HepG2 (cell line): Measurements from ENCODE around the gene HBS1L. TPM values are rescaled to one million over a fixed set of nuclear protein-coding genes. Genes with fewer than 3 reads are reported as not detected.

Experiments used
- ATAC-seq: fragments of 200-7000 bp; cut with Tn5 transposase; 3 replicates; pipeline ENCODE4 v1.9.1; 2020; ENCODE audit warnings: mild to moderate bottlenecking, moderate library complexity
- BruUV-seq: library from RNA; stranded (reverse); fragments of 400-500 nt; replicated peaks from 2 replicates; lab custom pipeline; 2021; lab: Mats Ljungman, UMichigan
- CTCF ChIA-PET: fragments of 300-600 bp; formaldehyde crosslinking; extraction: SDS; loops from one replicate; lab custom pipeline; 2021; ENCODE audit warnings: low total read pairs, inconsistent platforms, low intra/inter-chr PET ratio; lab: Yijun Ruan, JAX
- POLR2A ChIA-PET: fragments of 350-600 bp; sonication (Branson Sonifier 250); formaldehyde crosslinking; loops from one replicate; lab custom pipeline; 2020; ENCODE audit warnings: antibody characterized with exemption, inconsistent platforms; lab: Yijun Ruan, JAX
- DNase-seq: peaks from one replicate; pipeline ENCODE4 v3.0.0-alpha.2; 2015; ENCODE audit warnings: low spot score
- FAIRE-seq: peaks from 3 replicates; lab custom pipeline; 2011; peaks lifted over from hg19 to GRCh38; lab: Jason Lieb, UNC
- H2AFZ ChIP-seq: one replicate; pipeline ENCODE4 v1.6.1; 2011; ENCODE audit warnings: low read length, inconsistent platforms
- H3K27ac ChIP-seq: fragments of 300-600 bp; 3 replicates; pipeline ENCODE4 v1.8.0; 2011; ENCODE audit warnings: mixed run types, mild to moderate bottlenecking, mixed read lengths, low read length, inconsistent platforms; ENCODE audit not compliant: insufficient read depth; ENCODE audit errors: extremely low read length
- H3K27me3 ChIP-seq, 2 experiments: fragments of 200-600 bp in 1 of 2; 2 replicates in 1 of 2; 3 replicates in 1 of 2; pipeline versions ENCODE4 v1.6.0 to v1.8.0; 2011; ENCODE audit warnings: low read length in 2 of 2, mild to moderate bottlenecking in 2 of 2, moderate library complexity in 2 of 2, inconsistent platforms in 1 of 2; ENCODE audit not compliant: insufficient read depth in 2 of 2, control insufficient read depth in 1 of 2
- H3K36me3 ChIP-seq, 2 experiments: fragments of 200-600 bp in 1 of 2; replicated peaks in 1 of 2; 2 replicates in 1 of 2; 3 replicates in 1 of 2; pipeline versions ENCODE4 v1.5.1 to v1.8.0; 2011; ENCODE audit warnings: low read length in 2 of 2, inconsistent platforms in 1 of 2; ENCODE audit not compliant: insufficient read depth in 2 of 2, control insufficient read depth in 1 of 2
- H3K4me1 ChIP-seq: 2 replicates; pipeline ENCODE4 v1.5.1; 2012; ENCODE audit warnings: low read length, inconsistent platforms; ENCODE audit not compliant: insufficient read depth
- H3K4me2 ChIP-seq: 2 replicates; pipeline ENCODE4 v1.6.0; 2011; ENCODE audit warnings: low read depth, low read length, inconsistent platforms
- H3K4me3 ChIP-seq, 3 experiments: fragments of 200-600 bp in 1 of 3; sonication (generic), shearing (Covaris generic) in 1 of 3; replicated peaks in 1 of 3; 2 replicates each; pipeline ENCODE4 v1.5.1; 2011 to 2016; ENCODE audit warnings: low read length in 3 of 3, inconsistent platforms in 2 of 3, low read depth in 2 of 3, mild to moderate bottlenecking in 2 of 3, control low read depth in 1 of 3, mixed read lengths in 1 of 3; ENCODE audit not compliant: insufficient read depth in 1 of 3
- H3K79me2 ChIP-seq: one replicate; pipeline ENCODE4 v1.6.1; 2011; ENCODE audit warnings: low read length, inconsistent platforms; ENCODE audit not compliant: insufficient read depth
- H3K9ac ChIP-seq: 2 replicates; pipeline ENCODE4 v1.6.0; 2011; ENCODE audit warnings: mild to moderate bottlenecking, low read depth, low read length, inconsistent platforms; ENCODE audit not compliant: insufficient read depth
- H3K9me3 ChIP-seq: 2 replicates; pipeline ENCODE4 v1.5.1; 2012; ENCODE audit warnings: mild to moderate bottlenecking, low read length
- H4K20me1 ChIP-seq: 2 replicates; pipeline ENCODE4 v1.6.0; 2011; ENCODE audit warnings: inconsistent platforms, mild to moderate bottlenecking, low read length, moderate library complexity; ENCODE audit not compliant: insufficient read depth
- ATF7 ChIP-seq, 2 experiments: fragments of 450-650 bp in 1 of 2; sonication (generic) in 1 of 2; formaldehyde crosslinking in 1 of 2; IDR thresholded peaks; 2 replicates each; pipeline versions ENCODE4 v1.4.0 to v1.6.1; 2016 to 2020; ENCODE audit warnings: antibody characterized with exemption in 1 of 2, mild to moderate bottlenecking in 1 of 2, missing genetic modification reagents in 1 of 2
- HOXA5 ChIP-seq: sonication (generic); formaldehyde crosslinking; IDR thresholded peaks from 2 replicates; pipeline ENCODE4 v1.4.0; 2020; ENCODE audit warnings: missing genetic modification reagents
- KLF6 ChIP-seq: IDR thresholded peaks from 2 replicates; pipeline ENCODE4 v1.8.0; 2016; ENCODE audit warnings: missing biosample characterization, missing genetic modification reagents
- NCOA5 ChIP-seq: sonication (generic); formaldehyde crosslinking; IDR thresholded peaks from 2 replicates; pipeline ENCODE4 v1.4.0; 2020; ENCODE audit warnings: missing genetic modification reagents
- RARA ChIP-seq: IDR thresholded peaks from 2 replicates; pipeline ENCODE4 v1.6.1; 2016; ENCODE audit warnings: missing genetic modification reagents, missing compliant biosample characterization
- REXO4 ChIP-seq: sonication (generic); formaldehyde crosslinking; IDR thresholded peaks from 2 replicates; pipeline ENCODE4 v1.8.0; 2022; ENCODE audit warnings: missing genetic modification reagents, mild to moderate bottlenecking, borderline replicate concordance
- TBX2 ChIP-seq: sonication (generic); formaldehyde crosslinking; IDR thresholded peaks from 2 replicates; pipeline ENCODE4 v1.5.0; 2020; ENCODE audit warnings: missing genetic modification reagents, mild to moderate bottlenecking, borderline replicate concordance
- ZNF446 ChIP-seq: sonication (generic); formaldehyde crosslinking; IDR thresholded peaks from 2 replicates; pipeline ENCODE4 v1.5.0; 2020; ENCODE audit warnings: mild to moderate bottlenecking, missing genetic modification reagents
- ZNF776 ChIP-seq: sonication (generic); formaldehyde crosslinking; IDR thresholded peaks from 2 replicates; pipeline ENCODE4 v1.4.0; 2020; ENCODE audit warnings: mild to moderate bottlenecking, missing genetic modification reagents
- ZNF790 ChIP-seq: sonication (generic); formaldehyde crosslinking; IDR thresholded peaks from 2 replicates; pipeline ENCODE4 v1.8.0; 2022; ENCODE audit warnings: missing genetic modification reagents, mild to moderate bottlenecking, borderline replicate concordance
- ZNF841 ChIP-seq: sonication (generic); formaldehyde crosslinking; IDR thresholded peaks from 2 replicates; pipeline ENCODE4 v1.8.1; 2023; ENCODE audit warnings: missing genetic modification reagents, borderline replicate concordance
- WGBS: methylation state at CpG from one replicate; pipeline ENCODE4 v1.1.6; 2017; ENCODE audit warnings: low lambda C conversion rate; 5-methylcytosine and 5-hydroxymethylcytosine counted together
- in situ Hi-C: cut with HindIII; loops from 2 replicates; pipeline ENCODE4 v1.10.0; 2017; ENCODE audit warnings: low pct_unique_long_range_greater_than_20kb; ENCODE audit not compliant: extremely low pct_ligation_motif_present
- intact Hi-C: fragments of 100-400 bp; cut with micrococcal nuclease; formaldehyde crosslinking; loops from one replicate; pipeline ENCODE4 v1.10.0; 2022; ENCODE audit not compliant: unreplicated experiment
- polyA plus RNA-seq, 8 experiments: library from polyadenylated mRNA; depleted of rRNA in 3 of 8; stranded (reverse) in 7 of 8; unstranded in 1 of 8; fragments of >200 nt; fragmentation: Illumina TruSeq in 4 of 8; extraction: Trizol in 4 of 8; gene quantifications; 2 replicates each; pipeline versions ENCODE4 v1.2.1 to v1.2.3, GENCODE V29; 2011 to 2016; ENCODE audit warnings: low read depth in 4 of 8, missing spikeins in 1 of 8, mixed read lengths in 1 of 8; ENCODE audit not compliant: insufficient read depth in 1 of 8
- total RNA-seq, 5 experiments: library from RNA; depleted of rRNA; stranded (reverse); fragments of >200 nt; fragmentation: Illumina TruSeq; extraction: Trizol; gene quantifications; 2 replicates each; pipeline ENCODE4 v1.2.3, GENCODE V29; 2016; ENCODE audit warnings: low read depth in 1 of 5
- TF ChIP-seq, protein P1 (sequence below): sonication (generic); formaldehyde crosslinking; IDR thresholded peaks from 2 replicates; pipeline ENCODE4 v1.8.1; 2023; ENCODE audit warnings: mild to moderate bottlenecking, moderate library complexity, missing genetic modification reagents
- TF ChIP-seq, protein P2 (sequence below): sonication (generic); formaldehyde crosslinking; IDR thresholded peaks from 2 replicates; pipeline ENCODE4 v1.4.0; 2020; ENCODE audit warnings: missing genetic modification reagents, borderline replicate concordance
- TF ChIP-seq, protein P3 (sequence below): sonication (generic); formaldehyde crosslinking; IDR thresholded peaks from 2 replicates; pipeline ENCODE4 v1.4.0; 2020; ENCODE audit warnings: mild to moderate bottlenecking, missing genetic modification reagents, borderline replicate concordance
- TF ChIP-seq, protein P4 (sequence below): sonication (generic); formaldehyde crosslinking; IDR thresholded peaks from 2 replicates; pipeline ENCODE4 v1.8.1; 2023; ENCODE audit warnings: missing genetic modification reagents, inconsistent platforms, borderline replicate concordance
- TF ChIP-seq, protein P5 (sequence below): IDR thresholded peaks from 2 replicates; pipeline ENCODE4 v1.6.1; 2016; ENCODE audit warnings: missing biosample characterization, missing genetic modification reagents, low read depth

Gene HBS1L
- total and polyA plus RNA-seq, 2 of the 13 experiments (the other 11 are each of a cell fraction or from before 2014, with no cell fraction given) = 44.1 to 138 TPM

DNA sequence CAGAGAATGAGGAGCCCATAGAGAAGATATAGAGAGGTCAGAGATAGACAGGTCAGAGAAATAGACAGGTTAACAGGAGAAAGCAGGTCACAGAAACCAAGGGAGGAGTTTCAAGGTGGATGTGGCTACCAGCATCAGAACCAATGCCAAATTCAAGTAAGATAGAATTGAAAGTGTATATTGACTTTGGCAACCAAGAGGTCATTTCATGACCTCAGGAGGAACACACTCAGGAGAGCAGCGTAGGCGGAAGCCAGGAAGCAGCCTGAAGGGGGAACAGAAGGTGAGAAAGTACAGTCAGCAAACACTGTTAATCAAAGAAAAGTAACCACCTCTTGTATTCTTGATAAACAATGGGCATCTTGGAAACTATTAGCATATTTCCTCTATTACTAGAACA is 70.8 kb downstream of the HBS1L start (continued):
- TF ChIP-seq, protein P1, sequence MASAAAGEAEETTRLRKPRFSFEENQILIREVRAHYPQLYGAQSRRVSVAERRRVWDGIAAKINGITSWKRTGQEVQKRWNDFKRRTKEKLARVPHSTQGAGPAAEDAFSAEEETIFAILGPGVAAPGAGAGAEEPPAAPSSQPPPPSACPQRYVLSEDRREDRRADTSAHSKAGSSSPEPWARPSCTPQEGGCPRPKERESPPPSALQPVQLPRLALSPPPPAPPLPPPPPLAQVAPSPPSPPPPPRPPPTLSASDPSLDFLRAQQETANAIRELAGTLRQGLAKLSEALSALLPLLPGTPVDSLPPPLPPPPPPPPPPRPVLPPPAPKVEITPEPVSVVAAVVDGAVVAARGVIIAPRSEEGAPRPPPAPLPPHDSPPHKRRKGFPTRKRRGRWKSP = no peak
- no peak for TF ChIP-seq ZNF790 (CRISPR knock-in tag)

DNA sequence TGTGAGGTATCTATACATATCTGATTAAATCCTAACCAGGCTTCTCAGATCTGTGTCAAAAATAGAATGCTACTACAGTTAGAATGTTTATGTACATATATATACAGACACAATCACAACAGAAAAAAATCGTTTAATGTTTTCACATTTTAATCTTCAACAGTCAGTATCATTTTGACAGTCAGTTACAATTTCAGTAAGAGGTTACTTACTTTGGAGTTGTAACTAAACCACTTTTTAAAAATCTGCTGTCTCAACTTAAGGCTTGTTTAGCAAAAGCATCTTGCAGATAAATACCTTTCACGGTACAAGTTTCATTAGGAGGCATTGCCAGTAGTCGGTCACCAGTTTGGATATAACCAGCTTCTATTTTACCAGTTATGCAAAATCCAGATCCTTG is 72.5 kb downstream of the HBS1L start:
- H3K9ac ChIP-seq = no peak overlapping the region
- no peaks in the 10 kb centered on the region for H3K9me3 ChIP-seq
- in situ Hi-C loops (no loop called here), intact Hi-C loops (no loop called here)
- H3K79me2 ChIP-seq = no peaks in the 10 kb centered on the region
- 86% methylated on average over 3 of the region's 3 CpGs for WGBS
- peaks cover 7 to 41% of the 10 kb centered on the region in 2 experiments; a peak in 4 of 5 replicates for H3K36me3 ChIP-seq
- no peak overlapping the region for H3K4me2 ChIP-seq
- no peaks in the 10 kb centered on the region for H3K4me1 ChIP-seq
- H3K27me3 ChIP-seq = no peaks in the 10 kb centered on the region
- DNase-seq (no peak), ATAC-seq (no peak), FAIRE-seq (no peak)
- CTCF ChIA-PET = no interaction called here
- no peak overlapping the region for H3K27ac ChIP-seq
- H2AFZ ChIP-seq = no peak overlapping the region
- no peak overlapping the region for H3K4me3 ChIP-seq
- POLR2A ChIA-PET = no interaction called here
- H4K20me1 ChIP-seq = no peaks in the 10 kb centered on the region
- no TSS peak for BruUV-seq
- TF ChIP-seq ATF7 (IDR thresholded peaks at IDR 0.05) = no peak
- no peak for TF ChIP-seq ATF7 (CRISPR knock-in tag; IDR thresholded peaks at IDR 0.05)
- TF ChIP-seq, protein P2, sequence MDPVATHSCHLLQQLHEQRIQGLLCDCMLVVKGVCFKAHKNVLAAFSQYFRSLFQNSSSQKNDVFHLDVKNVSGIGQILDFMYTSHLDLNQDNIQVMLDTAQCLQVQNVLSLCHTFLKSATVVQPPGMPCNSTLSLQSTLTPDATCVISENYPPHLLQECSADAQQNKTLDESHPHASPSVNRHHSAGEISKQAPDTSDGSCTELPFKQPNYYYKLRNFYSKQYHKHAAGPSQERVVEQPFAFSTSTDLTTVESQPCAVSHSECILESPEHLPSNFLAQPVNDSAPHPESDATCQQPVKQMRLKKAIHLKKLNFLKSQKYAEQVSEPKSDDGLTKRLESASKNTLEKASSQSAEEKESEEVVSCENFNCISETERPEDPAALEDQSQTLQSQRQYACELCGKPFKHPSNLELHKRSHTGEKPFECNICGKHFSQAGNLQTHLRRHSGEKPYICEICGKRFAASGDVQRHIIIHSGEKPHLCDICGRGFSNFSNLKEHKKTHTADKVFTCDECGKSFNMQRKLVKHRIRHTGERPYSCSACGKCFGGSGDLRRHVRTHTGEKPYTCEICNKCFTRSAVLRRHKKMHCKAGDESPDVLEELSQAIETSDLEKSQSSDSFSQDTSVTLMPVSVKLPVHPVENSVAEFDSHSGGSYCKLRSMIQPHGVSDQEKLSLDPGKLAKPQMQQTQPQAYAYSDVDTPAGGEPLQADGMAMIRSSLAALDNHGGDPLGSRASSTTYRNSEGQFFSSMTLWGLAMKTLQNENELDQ (CRISPR knock-in tag) = no peak
- TF ChIP-seq REXO4 (CRISPR knock-in tag) = no peak
- no peak for TF ChIP-seq ZNF776
- TF ChIP-seq, protein P3, sequence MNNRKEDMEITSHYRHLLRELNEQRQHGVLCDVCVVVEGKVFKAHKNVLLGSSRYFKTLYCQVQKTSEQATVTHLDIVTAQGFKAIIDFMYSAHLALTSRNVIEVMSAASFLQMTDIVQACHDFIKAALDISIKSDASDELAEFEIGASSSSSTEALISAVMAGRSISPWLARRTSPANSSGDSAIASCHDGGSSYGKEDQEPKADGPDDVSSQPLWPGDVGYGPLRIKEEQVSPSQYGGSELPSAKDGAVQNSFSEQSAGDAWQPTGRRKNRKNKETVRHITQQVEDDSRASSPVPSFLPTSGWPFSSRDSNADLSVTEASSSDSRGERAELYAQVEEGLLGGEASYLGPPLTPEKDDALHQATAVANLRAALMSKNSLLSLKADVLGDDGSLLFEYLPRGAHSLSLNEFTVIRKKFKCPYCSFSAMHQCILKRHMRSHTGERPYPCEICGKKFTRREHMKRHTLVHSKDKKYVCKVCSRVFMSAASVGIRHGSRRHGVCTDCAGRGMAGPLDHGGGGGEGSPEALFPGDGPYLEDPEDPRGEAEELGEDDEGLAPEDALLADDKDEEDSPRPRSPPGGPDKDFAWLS = no peak
- TF ChIP-seq ZNF841 = no peak
- TF ChIP-seq KLF6 = no peak
- TF ChIP-seq ZNF446 (CRISPR knock-in tag) = no peak
- TF ChIP-seq RARA (CRISPR knock-in tag) = no peak
- no peak for TF ChIP-seq TBX2 (CRISPR knock-in tag)
- TF ChIP-seq HOXA5 (CRISPR knock-in tag) = no peak
- TF ChIP-seq, protein P4, sequence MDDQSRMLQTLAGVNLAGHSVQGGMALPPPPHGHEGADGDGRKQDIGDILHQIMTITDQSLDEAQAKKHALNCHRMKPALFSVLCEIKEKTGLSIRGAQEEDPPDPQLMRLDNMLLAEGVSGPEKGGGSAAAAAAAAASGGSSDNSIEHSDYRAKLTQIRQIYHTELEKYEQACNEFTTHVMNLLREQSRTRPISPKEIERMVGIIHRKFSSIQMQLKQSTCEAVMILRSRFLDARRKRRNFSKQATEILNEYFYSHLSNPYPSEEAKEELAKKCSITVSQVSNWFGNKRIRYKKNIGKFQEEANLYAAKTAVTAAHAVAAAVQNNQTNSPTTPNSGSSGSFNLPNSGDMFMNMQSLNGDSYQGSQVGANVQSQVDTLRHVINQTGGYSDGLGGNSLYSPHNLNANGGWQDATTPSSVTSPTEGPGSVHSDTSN (CRISPR knock-in tag) = no peak
- no peak for TF ChIP-seq NCOA5 (CRISPR knock-in tag)
- TF ChIP-seq, protein P5, sequence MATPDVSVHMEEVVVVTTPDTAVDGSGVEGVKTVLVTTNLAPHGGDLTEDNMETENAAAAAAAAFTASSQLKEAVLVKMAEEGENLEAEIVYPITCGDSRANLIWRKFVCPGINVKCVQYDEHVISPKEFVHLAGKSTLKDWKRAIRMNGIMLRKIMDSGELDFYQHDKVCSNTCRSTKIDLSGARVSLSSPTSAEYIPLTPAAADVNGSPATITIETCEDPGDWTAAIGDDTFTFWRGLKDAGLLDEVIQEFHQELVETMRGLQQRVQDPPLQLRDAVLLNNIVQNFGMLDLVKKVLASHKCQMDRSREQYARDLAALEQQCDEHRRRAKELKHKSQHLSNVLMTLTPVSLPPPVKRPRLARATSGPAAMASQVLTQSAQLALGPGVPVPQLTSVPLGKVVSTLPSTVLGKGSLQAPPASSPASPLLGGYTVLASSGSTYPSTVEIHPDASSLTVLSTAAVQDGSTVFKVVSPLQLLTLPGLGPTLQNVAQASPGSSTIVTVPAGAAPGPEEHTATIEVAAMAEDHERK (CRISPR knock-in tag) = no peak
